ENCODE data around the gene EGLN1.
A peak's percentile ranks its signal among the peaks of the same experiment; 100 is the strongest.

EGLN1 gene

DNA sequence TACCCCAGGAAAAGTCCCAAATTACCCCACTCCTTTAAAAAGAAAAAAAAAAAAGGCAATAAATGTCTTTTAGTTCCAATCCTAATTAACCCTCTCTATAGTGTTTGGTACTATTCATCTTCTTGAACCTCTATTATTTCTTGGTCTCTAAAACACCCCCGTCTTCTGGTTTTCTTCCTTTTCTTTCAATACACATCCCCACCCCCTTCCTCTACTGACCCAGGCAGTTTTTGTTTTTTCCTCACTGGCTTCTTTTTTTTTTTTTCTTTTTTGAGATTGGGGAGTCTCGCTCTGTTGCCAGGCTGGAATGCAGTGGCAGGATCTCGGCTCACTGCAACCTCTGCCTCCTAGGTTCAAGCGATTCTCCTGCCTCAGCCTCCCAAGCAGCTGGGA is 26.1 kb downstream of the EGLN1 start:
- no peak for DNase-seq

- DNase-seq: no peak
Observed at GRCh38 chr1:231395076-231395997, 26.8 kb downstream of the EGLN1 start.

- no peak for DNase-seq
Observed at GRCh38 chr1:231393668-231394067, 28.4 kb downstream of the EGLN1 start.

DNA sequence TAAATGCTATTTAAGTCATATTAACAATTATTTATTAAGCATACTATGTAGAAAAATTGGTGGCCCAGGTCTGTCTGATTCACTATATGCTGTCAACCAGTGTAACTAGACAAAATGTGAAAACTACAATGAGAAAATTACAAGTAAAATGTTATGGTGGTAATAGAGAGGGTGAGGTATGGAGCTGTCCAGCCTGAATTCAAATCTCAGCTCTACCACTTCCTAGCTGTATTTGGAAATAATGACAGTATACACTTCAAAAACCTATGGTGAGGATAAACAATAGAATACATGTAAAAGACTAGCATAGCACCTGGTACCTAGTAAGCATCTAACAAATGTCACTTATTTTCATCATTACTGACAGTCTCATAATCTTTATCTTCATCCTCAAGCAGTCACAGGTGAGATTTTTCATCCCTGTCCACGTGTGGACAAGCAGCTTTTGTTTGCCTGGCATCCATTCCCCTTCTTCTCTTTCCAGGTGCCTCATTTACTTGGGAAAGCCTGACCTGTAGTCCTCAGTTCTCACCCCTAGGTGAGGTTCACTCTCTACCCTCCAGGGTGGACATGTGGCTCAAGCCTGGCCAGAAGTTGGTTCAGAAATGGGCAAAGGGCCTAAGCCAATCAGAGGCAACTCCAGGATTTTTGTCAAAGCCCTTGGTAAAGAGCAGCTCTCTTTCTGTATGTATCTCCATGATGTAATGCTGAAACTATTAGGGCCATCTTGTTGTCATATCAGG is 29.5 kb downstream of the EGLN1 start:
- DNase-seq: no peak

DNA sequence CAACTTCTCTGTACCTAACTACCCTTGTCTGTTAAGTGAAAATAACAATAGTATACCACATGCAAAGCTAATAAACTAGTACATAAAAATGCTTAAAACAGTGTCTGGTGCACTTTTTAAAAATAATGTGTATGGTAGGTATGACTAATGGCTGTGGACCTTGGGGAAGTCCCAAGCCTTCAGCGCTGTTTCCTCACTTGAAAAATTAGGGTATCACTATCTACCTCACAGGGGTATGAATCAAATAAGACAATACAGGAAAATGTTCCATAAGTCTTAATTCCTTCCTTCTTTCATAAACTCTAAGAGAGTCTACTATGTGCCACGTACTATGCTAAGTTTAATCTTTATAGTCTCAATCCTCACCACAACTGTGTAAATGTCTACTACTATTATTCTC is 32.0 kb downstream of the EGLN1 start:
- DNase-seq: no peak

DNA sequence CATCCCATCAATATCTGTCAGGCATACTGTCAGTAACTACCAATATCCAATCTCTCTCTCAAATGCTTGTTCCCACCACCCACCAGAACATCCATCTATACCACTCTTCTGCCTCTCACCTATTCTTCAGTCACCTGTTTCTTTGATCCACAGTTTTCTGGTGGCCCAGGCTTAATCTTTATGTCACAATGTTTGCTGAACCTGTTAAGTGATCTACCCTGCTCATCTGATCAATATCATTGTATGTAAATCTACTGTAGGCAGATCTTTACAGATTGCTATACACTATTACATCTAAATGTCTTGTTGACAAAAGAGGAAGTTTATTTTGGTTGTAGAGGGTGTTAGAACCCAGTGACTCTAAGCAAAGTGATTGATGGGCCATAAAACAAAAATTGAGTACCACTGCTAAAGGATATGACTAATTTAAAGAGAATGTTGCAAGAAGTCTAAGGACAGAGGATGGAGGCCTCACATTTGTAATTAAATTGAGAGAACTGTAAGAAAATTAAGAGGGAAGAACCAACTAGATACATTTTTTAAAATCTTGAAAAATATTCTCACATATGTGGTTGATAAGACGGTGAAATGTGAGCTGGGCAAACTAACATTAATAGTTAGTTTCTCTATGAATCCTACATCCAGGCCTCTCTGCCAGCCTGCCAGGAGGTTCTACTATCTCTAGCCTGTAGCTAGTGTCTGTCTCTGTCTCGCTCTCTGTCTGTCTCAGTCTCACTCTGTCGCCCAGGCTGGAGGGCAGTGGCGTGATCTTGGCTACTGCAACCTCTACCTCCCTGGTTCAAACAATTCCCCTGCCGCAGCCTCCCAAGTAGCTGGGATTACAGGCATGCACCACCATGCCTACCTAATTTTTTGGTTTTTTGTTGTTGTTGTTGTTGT is 34.1 kb downstream of the EGLN1 start:
- DNase-seq: no peak

DNA sequence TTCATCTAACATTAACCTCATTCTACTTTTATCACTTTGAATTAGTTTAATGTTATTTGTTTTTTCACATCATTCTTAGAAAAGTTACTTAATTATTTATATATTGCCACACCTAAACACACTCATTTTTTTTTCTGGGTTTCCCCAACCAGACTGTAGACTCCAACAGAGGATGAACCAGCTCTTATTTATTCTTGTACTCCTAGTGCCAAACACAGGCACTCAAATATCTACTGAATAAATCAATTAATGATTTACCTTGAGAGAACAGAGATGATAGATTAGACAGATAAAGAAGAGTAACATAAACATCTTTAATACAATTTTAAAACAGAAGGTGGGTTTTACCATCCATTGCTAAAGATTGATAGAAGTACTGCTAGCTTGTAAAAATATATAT is 35.6 kb downstream of the EGLN1 start:
- no peak for DNase-seq

DNA sequence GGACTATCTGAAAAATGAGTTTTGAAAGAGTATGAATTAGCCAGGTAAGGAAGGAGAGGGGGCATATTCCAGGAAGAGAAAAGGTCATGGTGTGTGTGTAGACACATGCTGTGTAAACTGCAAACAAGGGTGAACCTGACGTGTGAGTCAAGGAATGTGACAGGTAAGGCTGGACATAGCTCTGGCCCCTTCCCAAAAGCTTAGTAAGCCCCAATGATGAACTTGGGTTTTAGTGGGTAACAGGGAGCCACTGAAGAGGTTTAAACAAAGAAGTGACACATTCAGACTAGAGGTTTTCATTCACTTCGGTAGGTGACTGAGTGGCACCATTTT is 36.7 kb downstream of the EGLN1 start:
- no peak for DNase-seq

GRCh38 chr1:231384696-231385415 is 37.2 kb downstream of the EGLN1 start:
- DNase-seq: no peak

DNA sequence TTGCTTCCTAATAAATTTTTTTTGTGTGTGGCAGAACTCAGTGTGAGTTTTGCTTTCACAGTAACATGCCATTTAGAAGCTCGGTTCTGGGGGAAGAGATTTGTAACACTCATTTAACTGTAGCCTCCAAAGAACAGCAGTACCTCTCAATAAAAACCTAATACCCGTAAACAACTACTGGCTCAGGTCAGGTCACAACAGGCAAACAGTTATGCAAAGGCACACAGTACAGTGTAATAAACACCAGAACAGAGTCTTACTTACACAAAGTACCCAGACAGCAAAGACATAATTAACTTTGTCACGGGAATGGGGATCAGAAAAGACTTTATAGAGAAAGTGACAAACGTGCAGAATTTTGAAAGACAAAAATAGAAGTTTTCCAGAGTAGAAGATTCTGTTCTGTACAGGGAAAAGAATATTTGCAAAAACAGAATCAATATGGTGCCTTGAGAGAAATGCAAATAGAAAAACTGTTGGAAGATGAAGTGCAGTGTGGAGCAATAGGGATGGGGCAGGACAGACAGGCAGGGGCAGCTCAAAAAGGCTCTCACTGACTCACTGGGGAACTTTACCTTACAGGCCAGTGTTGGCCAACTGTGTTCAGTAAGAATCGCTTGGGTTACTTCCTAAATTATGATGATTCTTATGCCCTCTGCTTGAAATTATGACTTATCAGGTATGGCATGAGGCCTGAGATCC is 38.8 kb downstream of the EGLN1 start:
- DNase-seq: no peak

GRCh38 chr1:231382426-231382825 is 39.7 kb downstream of the EGLN1 start:
- DNase-seq: no peak

- no peak for DNase-seq
Observed at GRCh38 chr1:231381729-231382128, 40.4 kb downstream of the EGLN1 start.

DNA sequence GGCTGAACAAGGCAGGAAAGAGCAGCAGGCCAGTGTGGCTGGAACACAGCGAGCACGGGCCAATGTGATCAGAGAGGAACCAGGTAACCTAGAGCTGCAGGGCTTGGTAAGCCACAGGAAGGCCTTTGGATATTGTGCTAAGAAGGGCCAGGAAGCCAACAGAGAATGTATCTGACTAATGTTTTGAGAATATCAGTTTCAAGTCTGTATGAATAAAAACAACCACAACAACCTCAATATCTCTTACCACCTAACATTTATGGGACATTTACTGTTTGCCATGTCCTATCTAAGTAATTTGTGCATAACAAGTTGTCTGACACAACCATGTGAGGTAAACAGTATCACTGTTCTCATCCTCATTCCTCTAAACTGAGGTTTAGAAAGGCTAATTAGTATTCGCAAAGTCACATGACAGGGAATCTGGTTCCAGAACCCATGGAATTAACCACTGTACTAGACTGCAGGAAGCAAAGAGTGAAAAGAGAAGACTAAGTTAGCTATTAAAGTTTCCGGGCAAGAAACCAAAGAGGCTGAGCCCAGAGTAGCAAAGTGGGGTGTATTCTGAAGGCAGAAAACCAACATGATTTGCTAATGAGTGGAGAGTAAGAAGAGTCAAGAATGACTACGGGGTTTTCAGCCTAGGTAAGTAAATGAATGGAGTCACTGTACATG is 45.1 kb downstream of the EGLN1 start:
- no peak for DNase-seq

GRCh38 chr1:231376101-231376500 is 46.0 kb downstream of the EGLN1 start:
- DNase-seq: no peak

DNA sequence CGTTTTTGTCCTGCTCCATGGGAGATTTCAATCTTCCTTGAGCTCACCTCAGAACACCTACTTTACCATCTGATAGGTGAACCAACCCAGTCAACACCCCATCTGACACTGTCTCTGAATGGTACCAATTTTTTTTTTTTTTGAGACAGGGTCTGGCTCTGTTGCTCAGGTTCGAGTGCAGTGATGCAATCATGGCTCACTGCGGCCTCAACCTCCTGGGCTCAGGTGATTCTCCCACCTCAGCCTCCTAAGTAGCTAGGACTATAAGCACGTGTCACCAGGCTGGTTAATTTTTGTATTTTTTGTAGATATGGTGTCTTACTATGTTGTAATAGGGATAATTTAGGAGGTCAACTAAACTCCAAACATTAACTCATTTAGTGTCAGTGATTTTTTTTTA is 47.7 kb downstream of the EGLN1 start:
- no peak for DNase-seq

DNA sequence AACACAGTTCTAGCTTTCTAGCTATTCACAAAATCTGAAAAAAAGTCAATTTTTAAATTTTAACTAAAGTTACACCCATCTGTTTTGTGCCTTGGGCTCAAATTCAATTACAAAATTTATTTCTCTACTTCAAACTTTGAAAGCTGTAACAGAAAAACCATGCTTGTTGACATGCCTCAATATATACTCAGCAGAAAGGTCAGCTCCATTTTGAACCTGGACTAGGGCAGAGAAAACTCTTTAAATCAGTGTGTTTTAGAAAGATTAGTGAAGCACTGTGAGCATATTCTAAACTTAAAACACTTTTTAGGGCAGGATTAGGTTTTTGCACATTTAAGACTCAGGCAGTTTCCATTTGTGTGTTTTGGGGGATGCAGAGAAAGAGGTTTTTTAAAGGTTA is 49.6 kb downstream of the EGLN1 start:
- DNase-seq: no peak

DNA sequence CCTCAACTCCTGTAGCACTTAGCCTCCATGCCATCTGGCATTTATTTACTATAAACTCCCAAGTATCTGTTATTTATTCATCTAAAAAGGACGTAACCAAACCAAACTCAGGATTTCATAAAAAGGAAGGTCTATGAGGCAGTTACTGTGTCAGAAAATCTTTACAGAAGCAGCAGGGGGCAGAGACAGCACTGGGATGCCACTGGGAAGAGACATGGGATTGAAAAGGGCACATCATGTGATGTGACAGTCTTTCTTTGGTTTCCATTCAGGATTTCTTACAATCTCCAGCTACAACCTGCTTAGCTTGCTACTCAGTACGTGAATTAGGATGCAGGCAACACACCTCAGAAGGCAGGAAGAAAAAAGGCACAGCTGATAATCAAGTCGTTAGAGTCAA is 52.8 kb downstream of the EGLN1 start:
- peak in 1 of 2 donors; percentile 41 for DNase-seq

GRCh38 chr1:231364192-231364591 is 57.9 kb downstream of the EGLN1 start:
- DNase-seq: no peak

- DNase-seq: no peak
Observed at GRCh38 chr1:231363624-231364023, 58.5 kb downstream of the EGLN1 start.

GRCh38 chr1:231362325-231362724 is 59.8 kb downstream of the EGLN1 start:
- no peak for DNase-seq

- no peak for DNase-seq
Observed at GRCh38 chr1:231359113-231359512, 63.0 kb downstream of the EGLN1 start.

All from hippocampal formation (tissue), 2 donors.